HEK293 (cell line): ENCODE measurements around the gene KLHL40.

ENCODE experiments used
- CTCF ChIA-PET: fragments of 350-600 bp; formaldehyde crosslinking; extraction: SDS; loops from one replicate; lab custom pipeline; 2021; ENCODE audit warnings: antibody characterized with exemption; lab: Yijun Ruan, JAX
- POLR2A ChIA-PET: fragments of 300-600 bp; formaldehyde crosslinking; extraction: SDS; loops from one replicate; lab custom pipeline; 2020; ENCODE audit warnings: antibody characterized with exemption, inconsistent platforms; lab: Yijun Ruan, JAX
- H3K27ac ChIP-seq: fragments of 200-500 bp; sonication (Bioruptor generic); 2 replicates; pipeline ENCODE4 v1.5.1; 2014; ENCODE audit warnings: low read depth, low read length, control low read depth, inconsistent platforms; ENCODE audit errors: extremely low read depth
- H3K36me3 ChIP-seq, 2 experiments: fragments of 200-500 bp in 1 of 2; sonication (Bioruptor generic) in 1 of 2; 1 replicate in 1 of 2; 2 replicates in 1 of 2; pipeline ENCODE4 v1.5.1; 2014 to 2017; ENCODE audit warnings: inconsistent platforms in 2 of 2, low read length in 2 of 2; ENCODE audit not compliant: control insufficient read depth in 2 of 2, insufficient read depth in 1 of 2
- H3K4me1 ChIP-seq: fragments of 200-500 bp; sonication (Bioruptor generic); 2 replicates; pipeline ENCODE4 v1.5.1; 2014; ENCODE audit warnings: mild to moderate bottlenecking, low read length, inconsistent platforms; ENCODE audit not compliant: control insufficient read depth, insufficient read depth
- H3K4me3 ChIP-seq: 2 replicates; pipeline ENCODE4 v1.5.1; 2011; ENCODE audit warnings: low read depth, mild to moderate bottlenecking, control low read depth, low read length, moderate library complexity
- H3K9me3 ChIP-seq: fragments of 200-500 bp; sonication (Bioruptor generic); 2 replicates; pipeline ENCODE4 v1.5.1; 2014; ENCODE audit warnings: low read depth, low read length, inconsistent platforms; ENCODE audit not compliant: control insufficient read depth, insufficient read depth
- AEBP2 ChIP-seq: fragments of 450-650 bp; formaldehyde crosslinking; IDR thresholded peaks from 2 replicates; pipeline ENCODE4 v1.5.1; 2016; ENCODE audit warnings: missing biosample characterization, missing genetic modification characterization, borderline replicate concordance
- FEZF1 ChIP-seq: fragments of 450-650 bp; formaldehyde crosslinking; IDR thresholded peaks from 2 replicates; pipeline ENCODE4 v1.5.1; 2016; ENCODE audit warnings: missing biosample characterization, missing genetic modification characterization
- GLIS1 ChIP-seq: fragments of 450-650 bp; formaldehyde crosslinking; IDR thresholded peaks from 2 replicates; pipeline ENCODE4 v1.5.1; 2016; ENCODE audit warnings: missing biosample characterization, missing genetic modification characterization
- HOXD13 ChIP-seq: sonication (generic); formaldehyde crosslinking; IDR thresholded peaks from 2 replicates; pipeline ENCODE4 v1.8.0; 2022; ENCODE audit warnings: missing genetic modification reagents, borderline replicate concordance
- KLF10 ChIP-seq: fragments of 450-650 bp; IDR thresholded peaks from 2 replicates; pipeline ENCODE4 v1.5.1; 2018; ENCODE audit warnings: missing biosample characterization, mild to moderate bottlenecking, missing genetic modification characterization
- KLF16 ChIP-seq: fragments of 450-650 bp; formaldehyde crosslinking; IDR thresholded peaks from 2 replicates; pipeline ENCODE4 v1.5.1; 2017; ENCODE audit warnings: missing biosample characterization, missing genetic modification characterization
- KLF9 ChIP-seq: fragments of 450-650 bp; formaldehyde crosslinking; IDR thresholded peaks from 2 replicates; pipeline ENCODE4 v1.5.1; 2016; ENCODE audit warnings: missing biosample characterization, missing genetic modification characterization, low read depth
- SCRT2 ChIP-seq: fragments of 450-650 bp; formaldehyde crosslinking; IDR thresholded peaks from 2 replicates; pipeline ENCODE4 v1.5.1; 2016; ENCODE audit warnings: missing biosample characterization, missing genetic modification characterization
- SP3 ChIP-seq: fragments of 450-650 bp; formaldehyde crosslinking; IDR thresholded peaks from 2 replicates; pipeline ENCODE4 v1.5.1; 2016; ENCODE audit warnings: missing biosample characterization, missing genetic modification characterization
- SP7 ChIP-seq: fragments of 450-650 bp; formaldehyde crosslinking; IDR thresholded peaks from 2 replicates; pipeline ENCODE4 v1.5.1; 2016; ENCODE audit warnings: missing biosample characterization, missing genetic modification characterization
- ZBTB21 ChIP-seq: fragments of 450-650 bp; formaldehyde crosslinking; IDR thresholded peaks from 2 replicates; pipeline ENCODE4 v1.5.1; 2017; ENCODE audit warnings: missing biosample characterization, missing genetic modification characterization
- ZFHX2 ChIP-seq: fragments of 450-650 bp; formaldehyde crosslinking; conservative IDR thresholded peaks from 2 replicates; pipeline ENCODE4 v1.5.1; 2016; ENCODE audit warnings: missing biosample characterization, missing genetic modification characterization
- ZFP69B ChIP-seq: fragments of 450-650 bp; formaldehyde crosslinking; IDR thresholded peaks from 2 replicates; pipeline ENCODE4 v1.5.1; 2016; ENCODE audit warnings: missing biosample characterization, missing genetic modification characterization
- ZNF324 ChIP-seq: fragments of 450-650 bp; formaldehyde crosslinking; IDR thresholded peaks from 2 replicates; pipeline ENCODE4 v1.5.1; 2016; ENCODE audit warnings: missing biosample characterization, missing genetic modification characterization
- ZNF335 ChIP-seq: fragments of 450-650 bp; formaldehyde crosslinking; conservative IDR thresholded peaks from 2 replicates; pipeline ENCODE4 v1.5.1; 2016; ENCODE audit warnings: missing biosample characterization, missing genetic modification characterization
- ZNF513 ChIP-seq: fragments of 450-650 bp; IDR thresholded peaks from 2 replicates; pipeline ENCODE4 v1.5.1; 2018; ENCODE audit warnings: missing biosample characterization, missing genetic modification characterization
- ZNF529 ChIP-seq: fragments of 450-650 bp; formaldehyde crosslinking; IDR thresholded peaks from 2 replicates; pipeline ENCODE4 v1.5.1; 2017; ENCODE audit warnings: missing genetic modification characterization, missing biosample characterization; ENCODE audit not compliant: insufficient replicate concordance
- ZNF623 ChIP-seq: fragments of 450-650 bp; formaldehyde crosslinking; IDR thresholded peaks from 2 replicates; pipeline ENCODE4 v1.5.1; 2016; ENCODE audit warnings: missing biosample characterization, missing genetic modification characterization
- ZNF747 ChIP-seq: fragments of 450-650 bp; formaldehyde crosslinking; IDR thresholded peaks from 2 replicates; pipeline ENCODE4 v1.5.1; 2016; ENCODE audit warnings: missing biosample characterization, missing genetic modification characterization
- TF ChIP-seq, protein P1 (sequence below): fragments of 450-650 bp; formaldehyde crosslinking; IDR thresholded peaks from 2 replicates; pipeline ENCODE4 v1.5.1; 2016; ENCODE audit warnings: missing biosample characterization, missing genetic modification characterization
- TF ChIP-seq, protein P2 (sequence below): fragments of 450-650 bp; formaldehyde crosslinking; IDR thresholded peaks from 2 replicates; pipeline ENCODE4 v1.5.1; 2016; ENCODE audit warnings: missing biosample characterization, missing genetic modification characterization
- TF ChIP-seq, protein P3 (sequence below): fragments of 450-650 bp; formaldehyde crosslinking; IDR thresholded peaks from 2 replicates; pipeline ENCODE4 v1.5.1; 2017; ENCODE audit warnings: missing biosample characterization, missing genetic modification characterization

Gene KLHL40

GRCh38 chr3:42682301-42683070 lies 2.9 kb upstream of the KLHL40 start:
- POLR2A ChIA-PET: no interaction called here
- CTCF ChIA-PET: no interaction called here
- Histone ChIP-seq H3K4me1 (no peaks in the 10 kb centered on the region), H3K4me3 (no peak overlapping the region), H3K36me3 (no peaks in the 10 kb centered on the region), H3K9me3 (no peaks in the 10 kb centered on the region), H3K27ac (no peak overlapping the region)
- TF ChIP-seq ZNF513 (tag by site-specific recombination) (no peak), ZNF335 (tag by site-specific recombination) (no peak), ZNF747 (tag by site-specific recombination) (no peak), ZNF324 (no peak), AEBP2 (tag by site-specific recombination) (no peak)

GRCh38 chr3:42683875-42684598 lies 1.3 kb upstream of the KLHL40 start:
- ChIA-PET CTCF (interaction anchor here (1.1 kb wide), 1 partner anchor 62 kb away, joined by 3 read pairs; no protein-coding TSS in a partner anchor), POLR2A (interaction anchor here (0.6 to 0.7 kb wide), 4 partner anchors 24 to 137 kb away, joined by 3 to 6 read pairs (median 5); no protein-coding TSS in a partner anchor)
- no peaks in the 10 kb centered on the region for H3K9me3 ChIP-seq
- no peaks in the 10 kb centered on the region for H3K36me3 ChIP-seq
- H3K4me1 ChIP-seq: no peaks in the 10 kb centered on the region
- H3K4me3 ChIP-seq: no peak overlapping the region
- H3K27ac ChIP-seq: no peak overlapping the region
- TF ChIP-seq, protein P1, sequence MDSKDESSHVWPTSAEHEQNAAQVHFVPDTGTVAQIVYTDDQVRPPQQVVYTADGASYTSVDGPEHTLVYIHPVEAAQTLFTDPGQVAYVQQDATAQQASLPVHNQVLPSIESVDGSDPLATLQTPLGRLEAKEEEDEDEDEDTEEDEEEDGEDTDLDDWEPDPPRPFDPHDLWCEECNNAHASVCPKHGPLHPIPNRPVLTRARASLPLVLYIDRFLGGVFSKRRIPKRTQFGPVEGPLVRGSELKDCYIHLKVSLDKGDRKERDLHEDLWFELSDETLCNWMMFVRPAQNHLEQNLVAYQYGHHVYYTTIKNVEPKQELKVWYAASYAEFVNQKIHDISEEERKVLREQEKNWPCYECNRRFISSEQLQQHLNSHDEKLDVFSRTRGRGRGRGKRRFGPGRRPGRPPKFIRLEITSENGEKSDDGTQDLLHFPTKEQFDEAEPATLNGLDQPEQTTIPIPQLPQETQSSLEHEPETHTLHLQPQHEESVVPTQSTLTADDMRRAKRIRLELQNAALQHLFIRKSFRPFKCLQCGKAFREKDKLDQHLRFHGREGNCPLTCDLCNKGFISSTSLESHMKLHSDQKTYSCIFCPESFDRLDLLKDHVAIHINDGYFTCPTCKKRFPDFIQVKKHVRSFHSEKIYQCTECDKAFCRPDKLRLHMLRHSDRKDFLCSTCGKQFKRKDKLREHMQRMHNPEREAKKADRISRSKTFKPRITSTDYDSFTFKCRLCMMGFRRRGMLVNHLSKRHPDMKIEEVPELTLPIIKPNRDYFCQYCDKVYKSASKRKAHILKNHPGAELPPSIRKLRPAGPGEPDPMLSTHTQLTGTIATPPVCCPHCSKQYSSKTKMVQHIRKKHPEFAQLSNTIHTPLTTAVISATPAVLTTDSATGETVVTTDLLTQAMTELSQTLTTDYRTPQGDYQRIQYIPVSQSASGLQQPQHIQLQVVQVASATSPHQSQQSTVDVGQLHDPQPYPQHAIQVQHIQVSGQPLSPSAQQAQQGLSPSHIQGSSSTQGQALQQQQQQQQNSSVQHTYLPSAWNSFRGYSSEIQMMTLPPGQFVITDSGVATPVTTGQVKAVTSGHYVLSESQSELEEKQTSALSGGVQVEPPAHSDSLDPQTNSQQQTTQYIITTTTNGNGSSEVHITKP (tag by site-specific recombination): peak; percentile 68
- TF ChIP-seq, protein P2, sequence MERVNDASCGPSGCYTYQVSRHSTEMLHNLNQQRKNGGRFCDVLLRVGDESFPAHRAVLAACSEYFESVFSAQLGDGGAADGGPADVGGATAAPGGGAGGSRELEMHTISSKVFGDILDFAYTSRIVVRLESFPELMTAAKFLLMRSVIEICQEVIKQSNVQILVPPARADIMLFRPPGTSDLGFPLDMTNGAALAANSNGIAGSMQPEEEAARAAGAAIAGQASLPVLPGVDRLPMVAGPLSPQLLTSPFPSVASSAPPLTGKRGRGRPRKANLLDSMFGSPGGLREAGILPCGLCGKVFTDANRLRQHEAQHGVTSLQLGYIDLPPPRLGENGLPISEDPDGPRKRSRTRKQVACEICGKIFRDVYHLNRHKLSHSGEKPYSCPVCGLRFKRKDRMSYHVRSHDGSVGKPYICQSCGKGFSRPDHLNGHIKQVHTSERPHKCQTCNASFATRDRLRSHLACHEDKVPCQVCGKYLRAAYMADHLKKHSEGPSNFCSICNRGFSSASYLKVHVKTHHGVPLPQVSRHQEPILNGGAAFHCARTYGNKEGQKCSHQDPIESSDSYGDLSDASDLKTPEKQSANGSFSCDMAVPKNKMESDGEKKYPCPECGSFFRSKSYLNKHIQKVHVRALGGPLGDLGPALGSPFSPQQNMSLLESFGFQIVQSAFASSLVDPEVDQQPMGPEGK (tag by site-specific recombination): 0 out of 2 replicates have a peak, but pooled peaks have one; percentile 43
- TF ChIP-seq GLIS1 (tag by site-specific recombination): peak; percentile 39; the same call in 1 of the 2 replicates
- peak; percentile 33; the same call in 1 of the 2 replicates for TF ChIP-seq ZBTB21 (tag by site-specific recombination)
- peak; percentile 78 for TF ChIP-seq KLF9 (tag by site-specific recombination)
- no peak for TF ChIP-seq SP3 (tag by site-specific recombination)
- 0 out of 2 replicates have a peak, but pooled peaks have one; percentile 14 for TF ChIP-seq SP7 (tag by site-specific recombination)
- peak; percentile 49 for TF ChIP-seq ZNF623 (tag by site-specific recombination)
- peak; percentile 14; the same call in 1 of the 2 replicates for TF ChIP-seq FEZF1 (tag by site-specific recombination)
- TF ChIP-seq ZFHX2 (tag by site-specific recombination): peak; percentile 39; the same call in 1 of the 2 replicates
- no peak for TF ChIP-seq ZNF529 (tag by site-specific recombination)
- 0 out of 2 replicates have a peak, but pooled peaks have one; percentile 37 for TF ChIP-seq SCRT2
- peak; percentile 93 for TF ChIP-seq KLF10 (tag by site-specific recombination)
- 0 out of 2 replicates have a peak, but pooled peaks have one; percentile 29 for TF ChIP-seq KLF16 (tag by site-specific recombination)
- TF ChIP-seq ZFP69B (tag by site-specific recombination): 0 out of 2 replicates have a peak, but pooled peaks have one; percentile 40
- TF ChIP-seq HOXD13 (CRISPR knock-in tag): no peak
- TF ChIP-seq, protein P3, sequence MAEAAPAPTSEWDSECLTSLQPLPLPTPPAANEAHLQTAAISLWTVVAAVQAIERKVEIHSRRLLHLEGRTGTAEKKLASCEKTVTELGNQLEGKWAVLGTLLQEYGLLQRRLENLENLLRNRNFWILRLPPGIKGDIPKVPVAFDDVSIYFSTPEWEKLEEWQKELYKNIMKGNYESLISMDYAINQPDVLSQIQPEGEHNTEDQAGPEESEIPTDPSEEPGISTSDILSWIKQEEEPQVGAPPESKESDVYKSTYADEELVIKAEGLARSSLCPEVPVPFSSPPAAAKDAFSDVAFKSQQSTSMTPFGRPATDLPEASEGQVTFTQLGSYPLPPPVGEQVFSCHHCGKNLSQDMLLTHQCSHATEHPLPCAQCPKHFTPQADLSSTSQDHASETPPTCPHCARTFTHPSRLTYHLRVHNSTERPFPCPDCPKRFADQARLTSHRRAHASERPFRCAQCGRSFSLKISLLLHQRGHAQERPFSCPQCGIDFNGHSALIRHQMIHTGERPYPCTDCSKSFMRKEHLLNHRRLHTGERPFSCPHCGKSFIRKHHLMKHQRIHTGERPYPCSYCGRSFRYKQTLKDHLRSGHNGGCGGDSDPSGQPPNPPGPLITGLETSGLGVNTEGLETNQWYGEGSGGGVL (tag by site-specific recombination): peak; percentile 75
